Measurements from ENCODE around the gene C15orf62.

Gene C15orf62

GRCh38 chr15:40803688-40804087 lies 33.9 kb downstream of the C15orf62 start:
- Histone ChIP-seq H3K9ac (ENCODE audit: low read length) (no peak overlapping the region), H2AK5ac (ENCODE audit: low read length) (no peak overlapping the region), H3K4me1 (ENCODE audit: control insufficient read depth in 1 of 2, insufficient read depth in 2 of 2, low read length in 2 of 2) (peaks cover 3 to 9% of the 10 kb centered on the region in 2 experiments), H3K14ac (ENCODE audit: low read length) (no peak overlapping the region), H4K91ac (ENCODE audit: low read depth, low read length) (no peak overlapping the region), H3K4me2 (ENCODE audit: low read length) (no peak overlapping the region), H3K79me2 (ENCODE audit: control insufficient read depth, insufficient read depth, low read length, poor library complexity) (peaks cover 7% of the 10 kb centered on the region), H4K12ac (ENCODE audit: low read depth, low read length) (no peak overlapping the region), H3K79me1 (ENCODE audit: low read length) (peaks cover 10% of the 10 kb centered on the region), H3K23ac (ENCODE audit: low read length) (no peak overlapping the region), H3K18ac (ENCODE audit: low read length) (no peak overlapping the region), H3K4me3 (ENCODE audit: low read depth, low read length) (no peak overlapping the region), H3K36me3 (ENCODE audit: control insufficient read depth in 1 of 2, insufficient read depth in 2 of 2, low read length in 2 of 2) (no peaks in the 10 kb centered on the region), H4K8ac (ENCODE audit: low read depth, low read length) (no peak overlapping the region), H3K27ac (ENCODE audit: low read depth, low read length) (no peak overlapping the region), H2BK5ac (ENCODE audit: low read depth, low read length, poor library complexity) (no peak overlapping the region), H2BK12ac (ENCODE audit: low read length) (no peak overlapping the region), H2AFZ (ENCODE audit: insufficient read depth, low read length, poor library complexity) (no peak overlapping the region), H3K9me3 (ENCODE audit: insufficient read depth, low read depth, low read length) (peaks cover 3% of the 10 kb centered on the region), H3K4ac (ENCODE audit: low read depth, low read length) (no peak overlapping the region), H2BK120ac (ENCODE audit: insufficient read depth, low read length, poor library complexity) (no peak overlapping the region), H3K27me3 (ENCODE audit: insufficient read depth, low read length) (no peaks in the 10 kb centered on the region)
- no CpG with 5 or more reads among the region's 1 CpG for WGBS (ENCODE audit: extremely low coverage, insufficient coverage, insufficient read length)
- DNase-seq = no peak

- no peak overlapping the region for H2BK5ac ChIP-seq (ENCODE audit: low read depth, low read length, poor library complexity)
- H3K4ac ChIP-seq (ENCODE audit: low read depth, low read length) = no peak overlapping the region
- H3K9ac ChIP-seq (ENCODE audit: low read length) = peak overlapping the region; percentile 44
- no peak overlapping the region for H3K23ac ChIP-seq (ENCODE audit: low read length)
- WGBS (ENCODE audit: extremely low coverage, insufficient coverage, insufficient read length) = no CpG with 5 or more reads among the region's 2 CpGs
- peaks cover 6 to 8% of the 10 kb centered on the region in 2 experiments for H3K36me3 ChIP-seq (ENCODE audit: control insufficient read depth in 1 of 2, insufficient read depth in 2 of 2, low read length in 2 of 2)
- H3K79me2 ChIP-seq (ENCODE audit: control insufficient read depth, insufficient read depth, low read length, poor library complexity) = peaks cover 7% of the 10 kb centered on the region
- peak overlapping the region; percentile 37 for H4K91ac ChIP-seq (ENCODE audit: low read depth, low read length)
- H3K9me3 ChIP-seq (ENCODE audit: insufficient read depth, low read depth, low read length) = peaks cover 3% of the 10 kb centered on the region
- peaks cover 3 to 9% of the 10 kb centered on the region in 2 experiments for H3K4me1 ChIP-seq (ENCODE audit: control insufficient read depth in 1 of 2, insufficient read depth in 2 of 2, low read length in 2 of 2)
- H2BK12ac ChIP-seq (ENCODE audit: low read length) = no peak overlapping the region
- H3K18ac ChIP-seq (ENCODE audit: low read length) = peak overlapping the region; percentile 30
- peak overlapping the region; percentile 98 for H3K4me3 ChIP-seq (ENCODE audit: low read depth, low read length)
- H4K8ac ChIP-seq (ENCODE audit: low read depth, low read length) = peak overlapping the region; percentile 99
- no peak overlapping the region for H3K27ac ChIP-seq (ENCODE audit: low read depth, low read length)
- H2AFZ ChIP-seq (ENCODE audit: insufficient read depth, low read length, poor library complexity) = no peak overlapping the region
- H2BK120ac ChIP-seq (ENCODE audit: insufficient read depth, low read length, poor library complexity) = no peak overlapping the region
- H4K12ac ChIP-seq (ENCODE audit: low read depth, low read length) = peak overlapping the region; percentile 60
- H3K27me3 ChIP-seq (ENCODE audit: insufficient read depth, low read length) = no peaks in the 10 kb centered on the region
- no peak overlapping the region for H2AK5ac ChIP-seq (ENCODE audit: low read length)
- no peak for DNase-seq
- H3K79me1 ChIP-seq (ENCODE audit: low read length) = peaks cover 10% of the 10 kb centered on the region
- peak overlapping the region; percentile 26 for H3K14ac ChIP-seq (ENCODE audit: low read length)
- H3K4me2 ChIP-seq (ENCODE audit: low read length) = peak overlapping the region; percentile 64
Observed at GRCh38 chr15:40806672-40807027, 36.9 kb downstream of the C15orf62 start.

DNA sequence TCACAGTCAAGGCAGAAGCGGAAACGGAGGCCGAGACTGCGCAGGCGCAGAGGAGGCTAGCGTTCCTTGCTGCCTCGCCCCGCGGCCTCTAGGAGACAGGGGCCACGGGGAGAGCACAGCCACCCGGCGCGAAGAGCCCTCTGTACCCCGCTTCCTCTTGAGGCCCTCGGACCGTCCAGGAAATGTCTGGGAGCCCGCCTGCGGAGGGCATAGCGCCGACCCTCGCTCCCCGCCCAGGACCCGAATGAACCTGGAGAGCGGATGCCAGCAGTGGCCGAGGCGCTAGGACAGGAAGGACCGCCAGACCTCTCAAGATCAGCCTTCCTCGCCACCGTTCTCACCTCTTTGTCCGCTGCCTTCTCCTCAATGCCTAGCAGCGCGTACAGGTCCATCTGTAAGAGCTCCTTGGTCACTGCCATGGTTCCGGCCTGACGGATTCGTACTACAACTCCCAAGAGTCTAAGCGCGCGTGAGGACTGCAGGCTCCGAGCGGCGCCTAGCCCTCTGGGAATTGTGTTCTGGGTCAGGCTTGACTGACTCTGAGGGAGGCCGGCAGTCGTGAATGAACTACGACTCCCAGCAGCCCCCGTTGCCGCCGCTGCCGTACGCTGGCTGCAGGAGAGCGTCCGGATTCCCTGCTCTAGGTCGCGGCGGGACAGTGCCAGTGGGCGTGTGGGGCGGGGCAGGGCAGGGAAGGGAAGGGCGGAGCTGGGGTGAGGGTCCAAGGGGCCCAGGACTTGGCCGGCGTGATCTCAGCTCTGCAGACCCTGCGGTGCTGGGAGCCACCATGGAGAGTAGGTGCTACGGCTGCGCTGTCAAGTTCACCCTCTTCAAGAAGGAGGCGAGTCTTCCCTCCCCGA lies 37.5 kb downstream of the C15orf62 start, which contains the start of the genes DNAJC17 and ZFYVE19:
TSS of gene DNAJC17 (minus strand) at position 446 of the 860 bp plus-strand sequence. CDS start at position 419, 27 bp downstream.
TSS of gene ZFYVE19 (plus strand) at position 62 of the 860 bp plus-strand sequence. CDS start at position 563, 501 bp downstream.
- Histone ChIP-seq H3K79me1 (ENCODE audit: low read length) (peaks cover 10% of the 10 kb centered on the region), H3K36me3 (ENCODE audit: control insufficient read depth in 1 of 2, insufficient read depth in 2 of 2, low read length in 2 of 2) (peaks cover 6 to 8% of the 10 kb centered on the region in 2 experiments), H4K8ac (ENCODE audit: low read depth, low read length) (peak within 1 kb of the TSS; percentile 99), H3K4me2 (ENCODE audit: low read length) (peak within 1 kb of the TSS; percentile 73), H2BK12ac (ENCODE audit: low read length) (peak within 1 kb of the TSS; percentile 28), H3K79me2 (ENCODE audit: control insufficient read depth, insufficient read depth, low read length, poor library complexity) (peaks cover 7% of the 10 kb centered on the region), H4K12ac (ENCODE audit: low read depth, low read length) (peak within 1 kb of the TSS; percentile 96), H2AFZ (ENCODE audit: insufficient read depth, low read length, poor library complexity) (peak within 1 kb of the TSS; percentile 95), H3K9me3 (ENCODE audit: insufficient read depth, low read depth, low read length) (peaks cover 3% of the 10 kb centered on the region), H4K91ac (ENCODE audit: low read depth, low read length) (peak within 1 kb of the TSS; percentile 96), H3K27ac (ENCODE audit: low read depth, low read length) (peak within 1 kb of the TSS; percentile 77), H3K4ac (ENCODE audit: low read depth, low read length) (peak within 1 kb of the TSS; percentile 77), H2BK120ac (ENCODE audit: insufficient read depth, low read length, poor library complexity) (peak within 1 kb of the TSS; percentile 70), H3K23ac (ENCODE audit: low read length) (no peak within 1 kb of the TSS), H3K27me3 (ENCODE audit: insufficient read depth, low read length) (no peaks in the 10 kb centered on the region), H2AK5ac (ENCODE audit: low read length) (peak within 1 kb of the TSS; percentile 55), H3K4me1 (ENCODE audit: control insufficient read depth in 1 of 2, insufficient read depth in 2 of 2, low read length in 2 of 2) (peaks cover 3 to 9% of the 10 kb centered on the region in 2 experiments), H3K4me3 (ENCODE audit: low read depth, low read length) (peak within 1 kb of the TSS; percentile 98), H3K9ac (ENCODE audit: low read length) (peak within 1 kb of the TSS; percentile 88), H2BK5ac (ENCODE audit: low read depth, low read length, poor library complexity) (peak within 1 kb of the TSS; percentile 81), H3K18ac (ENCODE audit: low read length) (peak within 1 kb of the TSS; percentile 97), H3K14ac (ENCODE audit: low read length) (peak within 1 kb of the TSS; percentile 96)
- no CpG with 5 or more reads among the region's 64 CpGs for WGBS (ENCODE audit: extremely low coverage, insufficient coverage, insufficient read length)
- peak; percentile 99 for DNase-seq

GRCh38 chr15:40807888-40808461 lies 38.2 kb downstream of the C15orf62 start:
- peak overlapping the region; percentile 73 for H3K4me2 ChIP-seq (ENCODE audit: low read length)
- H3K18ac ChIP-seq (ENCODE audit: low read length) = peak overlapping the region; percentile 85
- H2AFZ ChIP-seq (ENCODE audit: insufficient read depth, low read length, poor library complexity) = peak overlapping the region; percentile 78
- H2BK12ac ChIP-seq (ENCODE audit: low read length) = no peak overlapping the region
- H3K4me3 ChIP-seq (ENCODE audit: low read depth, low read length) = peak overlapping the region; percentile 79
- H3K79me2 ChIP-seq (ENCODE audit: control insufficient read depth, insufficient read depth, low read length, poor library complexity) = peaks cover 7% of the 10 kb centered on the region
- no CpG with 5 or more reads among the region's 19 CpGs for WGBS (ENCODE audit: extremely low coverage, insufficient coverage, insufficient read length)
- DNase-seq = no peak
- H2AK5ac ChIP-seq (ENCODE audit: low read length) = peak overlapping the region; percentile 51
- peak overlapping the region; percentile 55 for H3K4ac ChIP-seq (ENCODE audit: low read depth, low read length)
- H4K91ac ChIP-seq (ENCODE audit: low read depth, low read length) = peak overlapping the region; percentile 53
- H3K14ac ChIP-seq (ENCODE audit: low read length) = peak overlapping the region; percentile 83
- H3K4me1 ChIP-seq (ENCODE audit: control insufficient read depth in 1 of 2, insufficient read depth in 2 of 2, low read length in 2 of 2) = peaks cover 3 to 9% of the 10 kb centered on the region in 2 experiments
- peaks cover 3% of the 10 kb centered on the region for H3K9me3 ChIP-seq (ENCODE audit: insufficient read depth, low read depth, low read length)
- H3K27me3 ChIP-seq (ENCODE audit: insufficient read depth, low read length) = no peaks in the 10 kb centered on the region
- H3K36me3 ChIP-seq (ENCODE audit: control insufficient read depth in 1 of 2, insufficient read depth in 2 of 2, low read length in 2 of 2) = peaks cover 9 to 11% of the 10 kb centered on the region in 2 experiments
- H3K23ac ChIP-seq (ENCODE audit: low read length) = no peak overlapping the region
- peak overlapping the region; percentile 78 for H4K8ac ChIP-seq (ENCODE audit: low read depth, low read length)
- no peak overlapping the region for H2BK5ac ChIP-seq (ENCODE audit: low read depth, low read length, poor library complexity)
- peak overlapping the region; percentile 57 for H3K9ac ChIP-seq (ENCODE audit: low read length)
- H4K12ac ChIP-seq (ENCODE audit: low read depth, low read length) = peak overlapping the region; percentile 78
- H3K79me1 ChIP-seq (ENCODE audit: low read length) = peaks cover 10% of the 10 kb centered on the region
- H2BK120ac ChIP-seq (ENCODE audit: insufficient read depth, low read length, poor library complexity) = no peak overlapping the region
- no peak overlapping the region for H3K27ac ChIP-seq (ENCODE audit: low read depth, low read length)

All from trophoblast cell (in vitro differentiated cells and primary cell).